Heart right ventricle (tissue), 16 donors: ENCODE data around the gene CKLF. TPM values are rescaled to one million over a fixed set of nuclear protein-coding genes. Genes with fewer than 3 reads are reported as not detected.

Experiments used
- ATAC-seq, 8 donors: fragments of 200-7000 bp; cut with Tn5 transposase; one replicate each; pipeline ENCODE4 v1.9.1; 2020; ENCODE audit warnings: mild to moderate bottlenecking in 8 of 8, moderate library complexity in 8 of 8, moderate number of reproducible peaks in 1 of 8
- DNase-seq, 2 donors: peaks; one replicate each; pipeline ENCODE4 v3.0.0-alpha.2; 2020
- H3K27ac ChIP-seq, 10 donors: fragments of 200-600 bp; sonication (generic) in 2 of 10; one replicate each; pipeline versions ENCODE4 v1.5.0 to v1.8.0; 2020 to 2022; ENCODE audit warnings: mild to moderate bottlenecking in 3 of 10
- H3K27me3 ChIP-seq, 7 donors: fragments of 200-600 bp; one replicate each; pipeline ENCODE4 v1.8.0; 2021 to 2022; ENCODE audit warnings: mild to moderate bottlenecking in 2 of 7
- H3K36me3 ChIP-seq, 9 donors: fragments of 200-600 bp; sonication (generic) in 1 of 9; one replicate each; pipeline versions ENCODE4 v1.5.0 to v1.8.0; 2020 to 2022; ENCODE audit warnings: mild to moderate bottlenecking in 2 of 9
- H3K4me1 ChIP-seq, 9 donors: fragments of 200-600 bp; sonication (generic) in 1 of 9; one replicate each; pipeline versions ENCODE4 v1.5.0 to v1.8.0; 2020 to 2022; ENCODE audit warnings: mild to moderate bottlenecking in 4 of 9
- H3K4me3 ChIP-seq, 10 donors: fragments of 200-600 bp; sonication (generic) in 2 of 10; one replicate each; pipeline versions ENCODE4 v1.5.0 to v1.8.0; 2020 to 2022; ENCODE audit warnings: mild to moderate bottlenecking in 7 of 10, moderate library complexity in 2 of 10
- H3K9me3 ChIP-seq, 11 donors: fragments of 200-600 bp in 10 of 11; sonication (generic) in 2 of 11; one replicate each; pipeline versions ENCODE4 v1.5.0 to v1.8.0; 2013 to 2022; ENCODE audit warnings: mild to moderate bottlenecking in 2 of 11, control low read depth in 1 of 11, moderate library complexity in 1 of 11
- WGBS, 2 donors: extraction: QIAGEN DNeasy Blood & Tissue Kit; methylation state at CpG; one replicate each; pipeline ENCODE4 v1.1.7; 2013; ENCODE audit warnings: inconsistent platforms in 1 of 2; 5-methylcytosine and 5-hydroxymethylcytosine counted together
- intact Hi-C, 10 donors: fragments of 100-400 bp; cut with DNase I; formaldehyde crosslinking; loops; one replicate each; pipeline versions ENCODE4 v1.11.1 to v1.14.2; 2022
- polyA plus RNA-seq, 2 donors: library from polyadenylated mRNA; stranded (reverse); fragments of 200-250 nt; gene quantifications; one replicate each; pipeline ENCODE4 v1.2.3, GENCODE V29; 2013
- total RNA-seq, 10 donors: library from RNA; stranded (reverse); fragmentation: NEBNext Ultra II Directional in 3 of 10; extraction: Animal tissue kit (Norgen Biotek cat#: 25700) in 3 of 10; gene quantifications; one replicate each; pipeline versions ENCODE4 v1.2.1 to v1.2.4, GENCODE V29; 2021 to 2023
- TF ChIP-seq, protein P1 (sequence below), 9 donors: fragments of 200-600 bp; sonication (generic) in 2 of 9; IDR thresholded peaks; one replicate each; pipeline versions ENCODE4 v1.5.0 to v1.8.0; 2021 to 2022; ENCODE audit warnings: antibody characterized with exemption in 9 of 9, mild to moderate bottlenecking in 5 of 9, moderate library complexity in 1 of 9
- donor health status: Arrhythmogenic right ventricular cardiomyopathy.
- donor health status: ischemic (EF 13 %, LVEDD 7.1; RV severe dilation, severe dysfunction).
- donor health status: healthy with polysubstance abuse.
- donor health status: DM: no; HTN: yes; CAD: no.
- donor health status: DM: no; HTN: no; CAD: no.
- donor health status: ischemic (EF 25% LVEDD 6.9; RV normal size, moderate dysfunction).
- donor health status: ischemic (EF 25% LVEDD 5.7; RV mildly dilated, moderate dysfunction).
- donor health status: healthy.
- donor health status: DM: yes; HTN: yes; CAD: no.
- donor health status: Ischemic cardiomyopathy.
- donor health status: ischemic (EF 35%, LVEDD 5.7; RV mildly dilated, moderate dysfunction).
- donor health status: nonischemic (EF 11% LVEDD 7.7; RV severe dilation, severe dysfunction).
- donor health status: DM: yes; HTN: yes; CAD: no.
- donor health status: PGD.
- donor health status: ischemic (EF 29% LVEDD 5.4; RV normal size, mild dysfunction).
- donor health status: nonischemic (EF 23%, LVEDD 6.1; RV moderate dilation, normal function).

CKLF gene
- total and polyA plus RNA-seq, 12 donors: 1.6 to 24.1 (median 6.8) TPM

DNA sequence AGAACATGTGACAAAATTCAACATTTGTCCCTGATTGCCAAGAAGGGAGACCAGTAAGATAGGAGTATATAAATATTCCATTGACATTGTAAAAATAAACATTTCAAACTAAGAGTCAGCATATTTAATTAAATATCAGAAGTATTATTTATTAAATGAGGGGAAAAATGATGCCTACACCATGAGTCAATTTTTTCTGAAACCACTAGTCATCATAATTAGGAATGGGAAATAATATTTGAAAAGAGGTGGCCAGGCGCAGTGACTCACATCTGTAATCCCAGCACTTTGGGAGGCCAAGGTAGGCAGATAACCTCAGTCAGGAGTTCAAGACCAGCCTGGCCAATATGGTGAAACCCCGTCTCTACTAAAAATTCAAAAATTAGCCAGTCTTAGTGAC lies 16.0 kb downstream of the CKLF start:
- Histone ChIP-seq H3K4me1 (peaks cover 0 to 26% (median 0%) of the 10 kb centered on the region in 9 donors), H3K27ac (no peak overlapping the region), H3K4me3 (no peak overlapping the region), H3K9me3 (peaks cover 0 to 4% (median 0%) of the 10 kb centered on the region in 11 donors), H3K36me3 (peaks cover 0 to 46% (median 0%) of the 10 kb centered on the region in 9 donors), H3K27me3 (no peaks in the 10 kb centered on the region)
- DNase-seq: no peak
- intact Hi-C loops: no loop called here
- TF ChIP-seq, protein P1, sequence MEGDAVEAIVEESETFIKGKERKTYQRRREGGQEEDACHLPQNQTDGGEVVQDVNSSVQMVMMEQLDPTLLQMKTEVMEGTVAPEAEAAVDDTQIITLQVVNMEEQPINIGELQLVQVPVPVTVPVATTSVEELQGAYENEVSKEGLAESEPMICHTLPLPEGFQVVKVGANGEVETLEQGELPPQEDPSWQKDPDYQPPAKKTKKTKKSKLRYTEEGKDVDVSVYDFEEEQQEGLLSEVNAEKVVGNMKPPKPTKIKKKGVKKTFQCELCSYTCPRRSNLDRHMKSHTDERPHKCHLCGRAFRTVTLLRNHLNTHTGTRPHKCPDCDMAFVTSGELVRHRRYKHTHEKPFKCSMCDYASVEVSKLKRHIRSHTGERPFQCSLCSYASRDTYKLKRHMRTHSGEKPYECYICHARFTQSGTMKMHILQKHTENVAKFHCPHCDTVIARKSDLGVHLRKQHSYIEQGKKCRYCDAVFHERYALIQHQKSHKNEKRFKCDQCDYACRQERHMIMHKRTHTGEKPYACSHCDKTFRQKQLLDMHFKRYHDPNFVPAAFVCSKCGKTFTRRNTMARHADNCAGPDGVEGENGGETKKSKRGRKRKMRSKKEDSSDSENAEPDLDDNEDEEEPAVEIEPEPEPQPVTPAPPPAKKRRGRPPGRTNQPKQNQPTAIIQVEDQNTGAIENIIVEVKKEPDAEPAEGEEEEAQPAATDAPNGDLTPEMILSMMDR (IDR thresholded peaks at IDR 0.05): no peak
- no peak for ATAC-seq
- 95 to 98% methylated on average over 2 of the region's 2 CpGs for WGBS, 2 donors

DNA sequence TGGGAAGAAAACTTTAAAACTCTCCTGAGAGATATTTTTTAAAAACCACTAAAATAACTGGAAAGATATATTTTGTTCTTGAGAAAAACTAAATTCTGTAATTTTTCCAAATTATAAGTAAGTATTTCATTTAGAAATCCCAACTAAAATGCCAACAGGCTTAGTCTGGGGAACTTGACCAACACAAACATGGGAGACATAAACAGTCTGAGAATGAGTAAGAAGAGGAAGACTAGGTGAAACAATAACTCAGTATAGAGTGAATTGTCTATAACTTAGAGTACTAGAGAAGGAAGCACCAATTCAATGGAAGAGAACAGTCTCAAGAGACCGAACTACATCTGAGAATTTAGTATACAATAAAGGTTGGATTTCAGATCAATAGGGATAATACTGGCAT lies 16.8 kb downstream of the CKLF start:
- peak overlapping the region in 1 of 10 donors; percentile 29 for H3K27ac ChIP-seq
- peaks cover 0 to 26% (median 0%) of the 10 kb centered on the region in 9 donors for H3K4me1 ChIP-seq
- DNase-seq (no peak), ATAC-seq (no peak)
- TF ChIP-seq, protein P1 (IDR thresholded peaks at IDR 0.05): no peak
- peaks cover 0 to 39% (median 0%) of the 10 kb centered on the region in 9 donors for H3K36me3 ChIP-seq
- 98 to 100% methylated on average over 1 of the region's 1 CpG for WGBS, 2 donors
- H3K27me3 ChIP-seq: no peaks in the 10 kb centered on the region
- intact Hi-C loops: no loop called here
- H3K4me3 ChIP-seq: no peak overlapping the region
- peaks cover 0 to 4% (median 0%) of the 10 kb centered on the region in 11 donors for H3K9me3 ChIP-seq

DNA sequence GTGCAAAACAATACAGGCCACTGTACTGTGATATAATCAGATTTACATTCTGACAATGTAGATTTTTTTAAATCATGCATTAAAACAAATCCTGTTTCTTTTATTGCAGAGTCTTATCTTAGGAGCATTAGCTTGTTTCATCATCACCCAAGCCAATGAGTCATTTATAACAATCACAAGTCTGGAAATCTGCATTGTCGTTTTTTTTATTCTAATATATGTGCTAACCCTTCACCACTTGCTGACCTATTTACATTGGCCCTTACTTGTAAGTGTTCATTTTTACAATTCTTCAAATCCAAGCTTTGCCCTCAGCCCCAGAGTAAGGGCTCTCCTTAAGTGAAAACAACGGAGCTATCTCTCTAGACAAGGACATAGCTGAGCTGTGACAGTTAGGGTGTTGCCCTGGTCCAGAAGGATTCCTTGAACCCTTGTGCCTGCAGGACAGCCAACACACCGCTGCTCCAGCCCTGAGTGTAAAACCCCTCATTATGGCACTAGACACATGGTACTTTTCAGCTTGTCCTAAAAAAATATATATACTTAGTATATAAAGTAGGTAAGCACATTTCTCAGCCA lies 17.5 kb downstream of the CKLF start:
- no peak for DNase-seq
- Histone ChIP-seq H3K4me3 (no peak overlapping the region), H3K9me3 (peaks cover 0 to 4% (median 0%) of the 10 kb centered on the region in 11 donors), H3K4me1 (peaks cover 0 to 26% (median 0%) of the 10 kb centered on the region in 9 donors), H3K36me3 (peaks cover 0 to 31% (median 0%) of the 10 kb centered on the region in 9 donors), H3K27me3 (no peaks in the 10 kb centered on the region), H3K27ac (no peak overlapping the region)
- peak in 2 of 8 donors; percentile 42 to 52 for ATAC-seq
- TF ChIP-seq, protein P1 (IDR thresholded peaks at IDR 0.05): no peak
- 65 to 71% methylated on average over 3 of the region's 3 CpGs for WGBS, 2 donors
- intact Hi-C loops: no loop called here

- intact Hi-C loops: no loop called here
- Histone ChIP-seq H3K36me3 (peaks cover 0 to 6% (median 0%) of the 10 kb centered on the region in 9 donors), H3K27ac (no peak overlapping the region), H3K27me3 (peaks cover 0 to 6% (median 0%) of the 10 kb centered on the region in 7 donors), H3K9me3 (peaks cover 0 to under 1% (median 0%) of the 10 kb centered on the region in 11 donors), H3K4me3 (no peak overlapping the region), H3K4me1 (peaks cover 0 to 26% (median 4%) of the 10 kb centered on the region in 9 donors)
- ATAC-seq (no peak), DNase-seq (no peak)
- 55 to 67% methylated on average over 2 of the region's 2 CpGs for WGBS, 2 donors
- TF ChIP-seq, protein P1 (IDR thresholded peaks at IDR 0.05): no peak
Measured at GRCh38 chr16:66572356-66572755, 20.0 kb downstream of the CKLF start.
